PC-9 (cell line): ENCODE results near the gene PANX2. TPM values are rescaled to one million over a fixed set of nuclear protein-coding genes. Genes with fewer than 3 reads are reported as not detected.

Experiments used
- BruUV-seq: library from RNA; stranded (reverse); fragments of 400-500 nt; replicated peaks from 2 replicates; lab custom pipeline; 2021; lab: Mats Ljungman, UMichigan
- CTCF ChIA-PET: fragments of 300-600 bp; sonication (Branson Sonifier 250); formaldehyde crosslinking; loops from one replicate; lab custom pipeline; 2022; ENCODE audit warnings: antibody characterized with exemption; lab: Charles Lee
- POLR2A ChIA-PET: fragments of 300-600 bp; sonication (Branson Sonifier 250); formaldehyde crosslinking; loops from one replicate; lab custom pipeline; 2022; ENCODE audit warnings: antibody characterized with exemption; ENCODE audit not compliant: unreplicated experiment; lab: Charles Lee
- DNase-seq, 2 experiments: peaks; one replicate each; pipeline versions ENCODE4 v3.0.0 to v3.0.0-alpha.2; 2015 to 2022; ENCODE audit warnings: mixed read lengths in 1 of 2
- H2AFZ ChIP-seq: fragments of 200-600 bp; sonication (generic); 2 replicates; pipeline ENCODE4 v1.8.1; 2017; ENCODE audit warnings: antibody characterized with exemption
- H3F3A ChIP-seq: fragments of 200-600 bp; sonication (generic); 2 replicates; pipeline ENCODE4 v1.8.1; 2017; ENCODE audit warnings: antibody characterized with exemption, mild to moderate bottlenecking, low read depth; ENCODE audit not compliant: insufficient read depth
- H3K27ac ChIP-seq: fragments of 200-600 bp; sonication (generic); 2 replicates; pipeline ENCODE4 v1.6.1; 2016; ENCODE audit warnings: mixed run types
- H3K27me3 ChIP-seq: fragments of 200-600 bp; sonication (generic); 2 replicates; pipeline ENCODE4 v1.6.1; 2016; ENCODE audit warnings: low read depth, mixed run types; ENCODE audit not compliant: insufficient read depth
- H3K36me3 ChIP-seq: fragments of 200-600 bp; sonication (generic); 2 replicates; pipeline ENCODE4 v1.6.1; 2016; ENCODE audit warnings: low read depth, mixed run types
- H3K4me1 ChIP-seq: fragments of 200-600 bp; sonication (generic); replicated peaks from 2 replicates; pipeline ENCODE4 v1.6.1; 2016; ENCODE audit warnings: mixed run types; ENCODE audit not compliant: insufficient read depth
- H3K4me2 ChIP-seq: fragments of 200-600 bp; sonication (generic); 2 replicates; pipeline ENCODE4 v1.6.1; 2017; ENCODE audit warnings: mixed run types
- H3K4me3 ChIP-seq: fragments of 200-600 bp; sonication (generic); 2 replicates; pipeline ENCODE4 v1.6.1; 2016; ENCODE audit warnings: mixed run types
- H3K79me2 ChIP-seq: fragments of 200-600 bp; sonication (generic); 2 replicates; pipeline ENCODE4 v1.6.1; 2017; ENCODE audit warnings: low read depth, mixed run types
- H3K9me2 ChIP-seq: fragments of 200-600 bp; sonication (generic); 2 replicates; pipeline ENCODE4 v1.8.1; 2017; ENCODE audit warnings: mild to moderate bottlenecking; ENCODE audit not compliant: insufficient read depth
- H3K9me3 ChIP-seq: fragments of 200-600 bp; sonication (generic); 2 replicates; pipeline ENCODE4 v1.8.1; 2016; ENCODE audit warnings: low read depth; ENCODE audit not compliant: insufficient read depth
- H4K20me1 ChIP-seq: fragments of 200-600 bp; sonication (generic); 2 replicates; pipeline ENCODE4 v1.8.1; 2017; ENCODE audit not compliant: insufficient read depth
- CTCF ChIP-seq: fragments of 200-600 bp; sonication (generic); conservative IDR thresholded peaks from 2 replicates; pipeline ENCODE4 v1.6.1; 2017; ENCODE audit warnings: mixed run types, antibody characterized with exemption, mild to moderate bottlenecking, moderate library complexity
- EZH2 ChIP-seq: fragments of 200-600 bp; sonication (generic); IDR thresholded peaks from 2 replicates; pipeline ENCODE4 v1.8.0; 2017; ENCODE audit warnings: antibody characterized with exemption, low read depth
- intact Hi-C: fragments of 100-400 bp; cut with micrococcal nuclease; formaldehyde crosslinking; loops from one replicate; pipeline ENCODE4 v1.10.0; 2022; ENCODE audit not compliant: unreplicated experiment
- total RNA-seq: library from RNA; stranded (reverse); gene quantifications from 2 replicates; pipeline ENCODE4 v1.2.3, GENCODE V29; 2021

Gene PANX2
- total RNA-seq, 1 experiment from 2014 or later, result 51.7 TPM

- TF ChIP-seq CTCF (no peak), EZH2 (no peak)
- Histone ChIP-seq H3K4me3 (peak overlapping the region; percentile 89), H3F3A (peaks cover 42% of the 10 kb centered on the region; the same call in 1 of the 2 replicates), H3K27me3 (no peaks in the 10 kb centered on the region), H3K79me2 (peaks cover 28% of the 10 kb centered on the region), H3K9me3 (no peaks in the 10 kb centered on the region), H4K20me1 (peaks cover 37% of the 10 kb centered on the region), H3K36me3 (peaks cover 26% of the 10 kb centered on the region), H3K27ac (no peak overlapping the region), H3K4me2 (peak overlapping the region; percentile 88), H3K9me2 (no peaks in the 10 kb centered on the region), H3K4me1 (peaks cover 12% of the 10 kb centered on the region), H2AFZ (peak overlapping the region; percentile 72)
- ChIA-PET POLR2A (no interaction called here), CTCF (no interaction called here)
- BruUV-seq, result no TSS peak
- intact Hi-C loops, result loop anchor here (1.0 to 5.0 kb wide), 3 partner anchors 10 to 273 kb away; no protein-coding TSS in a partner anchor
- DNase-seq, result no peak
Observed at GRCh38 chr22:50199829-50200460, 29.4 kb downstream of the PANX2 start.

- Histone ChIP-seq H4K20me1 (peaks cover 30% of the 10 kb centered on the region), H3K27ac (no peak within 1 kb of the TSS), H3K36me3 (peaks cover 24% of the 10 kb centered on the region), H3F3A (peaks cover 37% of the 10 kb centered on the region; the same call in 1 of the 2 replicates), H3K27me3 (no peaks in the 10 kb centered on the region), H3K9me2 (no peaks in the 10 kb centered on the region), H3K4me2 (peak within 1 kb of the TSS; percentile 97), H2AFZ (peak within 1 kb of the TSS; percentile 73), H3K79me2 (peaks cover 28% of the 10 kb centered on the region), H3K4me1 (peaks cover 12% of the 10 kb centered on the region), H3K4me3 (peak within 1 kb of the TSS; percentile 89), H3K9me3 (no peaks in the 10 kb centered on the region)
- ChIA-PET POLR2A (no interaction called here), CTCF (interaction anchor here (0.7 kb wide), 1 partner anchor 52 kb away, joined by 3 read pairs; no protein-coding TSS in a partner anchor)
- intact Hi-C loops, result loop anchor here (1.0 to 5.0 kb wide), 3 partner anchors 10 to 273 kb away; no protein-coding TSS in a partner anchor
- peak; percentile 82 to 89 for DNase-seq
- BruUV-seq, result TSS peak; percentile 69
- TF ChIP-seq CTCF (no peak), EZH2 (no peak)
Observed at GRCh38 chr22:50200461-50201190, 30.1 kb downstream of the PANX2 start, which contains the start of gene SELENOO. Gene SELENOO (plus strand): TSS chr22:50201011. CDS start chr22:50201037, 26 bp downstream.
